ENCODE results near the gene EVA1B. TPM values are rescaled to one million over a fixed set of nuclear protein-coding genes. Genes with fewer than 3 reads are reported as not detected.

Gene EVA1B
- total RNA-seq, 4 donors from 2014 or later = 42.0 to 68.7 (median 53.7) TPM

DNA sequence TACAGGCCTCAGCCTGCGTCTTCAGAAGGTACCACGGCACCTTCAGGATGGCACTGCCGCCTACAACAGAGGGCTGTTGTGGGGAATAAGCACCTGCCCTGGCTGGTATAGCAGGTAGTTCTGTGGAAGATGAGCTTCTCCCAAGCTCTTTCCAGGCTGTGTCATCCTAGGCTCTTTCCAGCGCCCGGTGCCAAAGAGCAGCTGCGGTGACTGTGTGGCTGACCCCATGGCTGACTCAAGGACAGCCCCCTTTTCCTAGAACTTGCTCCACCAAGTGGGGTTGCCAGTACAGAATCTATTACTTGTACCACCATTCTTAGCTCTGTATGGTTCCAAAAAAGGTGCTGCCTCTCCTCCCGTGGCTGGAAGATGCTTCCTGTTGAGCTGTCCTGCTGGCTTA lies 21.9 kb upstream of the EVA1B start:
- Histone ChIP-seq H3K4me3 (no peak overlapping the region), H3K9me3 (no peaks in the 10 kb centered on the region), H3K27ac (no peak overlapping the region), H3K27me3 (no peaks in the 10 kb centered on the region), H3K4me1 (peaks cover 0 to 26% (median 9%) of the 10 kb centered on the region in 3 donors), H3K36me3 (peaks cover 0 to 98% of the 10 kb centered on the region in 2 donors)
- TF ChIP-seq, protein P1, sequence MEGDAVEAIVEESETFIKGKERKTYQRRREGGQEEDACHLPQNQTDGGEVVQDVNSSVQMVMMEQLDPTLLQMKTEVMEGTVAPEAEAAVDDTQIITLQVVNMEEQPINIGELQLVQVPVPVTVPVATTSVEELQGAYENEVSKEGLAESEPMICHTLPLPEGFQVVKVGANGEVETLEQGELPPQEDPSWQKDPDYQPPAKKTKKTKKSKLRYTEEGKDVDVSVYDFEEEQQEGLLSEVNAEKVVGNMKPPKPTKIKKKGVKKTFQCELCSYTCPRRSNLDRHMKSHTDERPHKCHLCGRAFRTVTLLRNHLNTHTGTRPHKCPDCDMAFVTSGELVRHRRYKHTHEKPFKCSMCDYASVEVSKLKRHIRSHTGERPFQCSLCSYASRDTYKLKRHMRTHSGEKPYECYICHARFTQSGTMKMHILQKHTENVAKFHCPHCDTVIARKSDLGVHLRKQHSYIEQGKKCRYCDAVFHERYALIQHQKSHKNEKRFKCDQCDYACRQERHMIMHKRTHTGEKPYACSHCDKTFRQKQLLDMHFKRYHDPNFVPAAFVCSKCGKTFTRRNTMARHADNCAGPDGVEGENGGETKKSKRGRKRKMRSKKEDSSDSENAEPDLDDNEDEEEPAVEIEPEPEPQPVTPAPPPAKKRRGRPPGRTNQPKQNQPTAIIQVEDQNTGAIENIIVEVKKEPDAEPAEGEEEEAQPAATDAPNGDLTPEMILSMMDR (IDR thresholded peaks at IDR 0.05) = no peak
- TF ChIP-seq EP300 (IDR thresholded peaks at IDR 0.05) (no peak), POLR2A (IDR thresholded peaks at IDR 0.05) (no peak), POLR2AphosphoS5 (IDR thresholded peaks at IDR 0.05) (no peak)
- no peak for ATAC-seq
- 90% methylated on average over 2 of the region's 7 CpGs; no CpG with 5 or more reads in 1 of the 2 donors for WGBS, 2 donors (ENCODE audit: low coverage in 1 of 2)

GRCh38 chr1:36344395-36344680 lies 20.9 kb upstream of the EVA1B start:
- Histone ChIP-seq H3K27ac (no peak overlapping the region), H3K4me1 (peaks cover 0 to 16% (median 6%) of the 10 kb centered on the region in 3 donors), H3K4me3 (no peak overlapping the region), H3K27me3 (no peaks in the 10 kb centered on the region), H3K9me3 (no peaks in the 10 kb centered on the region), H3K36me3 (peaks cover 0 to 99% of the 10 kb centered on the region in 2 donors)
- no CpG with 5 or more reads among the region's 8 CpGs for WGBS, 2 donors (ENCODE audit: low coverage in 1 of 2)
- ATAC-seq = no peak
- TF ChIP-seq EP300 (IDR thresholded peaks at IDR 0.05) = no peak
- TF ChIP-seq, protein P1 (IDR thresholded peaks at IDR 0.05) = no peak

DNA sequence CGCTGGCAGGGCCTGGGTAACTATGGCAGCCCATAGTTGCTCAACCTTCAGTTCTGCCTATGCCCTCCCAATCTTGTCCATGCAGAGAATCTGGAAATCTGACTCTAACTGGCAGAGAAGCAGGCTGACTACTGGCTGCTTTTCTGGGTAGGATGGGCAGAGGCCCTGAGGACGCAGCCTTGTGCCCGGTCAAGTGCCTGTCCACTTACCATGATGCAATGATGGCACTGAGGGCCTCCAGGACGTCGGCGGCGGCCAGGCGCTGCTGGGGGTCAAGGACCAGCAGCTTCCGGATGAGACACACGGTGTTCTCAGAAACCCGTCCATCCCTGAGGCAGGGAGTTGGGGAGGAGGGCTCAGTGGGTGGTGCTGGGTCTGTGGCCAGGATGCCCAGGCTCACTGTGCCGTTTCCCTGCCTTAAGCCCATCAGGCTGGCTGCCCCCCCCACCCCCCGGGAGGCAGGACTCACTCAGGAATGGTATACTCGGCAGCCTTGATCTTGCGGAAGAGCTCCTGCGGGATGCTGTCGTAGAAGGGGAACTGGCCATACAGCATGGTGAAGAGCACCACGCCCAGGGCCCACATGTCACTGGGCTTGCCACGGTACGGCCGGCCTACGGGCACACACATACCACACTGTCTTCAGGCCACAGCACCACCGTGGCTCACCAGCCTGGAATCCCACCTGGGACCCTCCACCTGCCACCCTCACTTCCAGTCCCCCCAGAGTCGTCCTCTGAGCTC lies 20.4 kb upstream of the EVA1B start:
- Histone ChIP-seq H3K27ac (peak overlapping the region in 3 of 4 donors; percentile 49 to 73 (median 70)), H3K27me3 (no peaks in the 10 kb centered on the region), H3K4me3 (no peak overlapping the region), H3K9me3 (no peaks in the 10 kb centered on the region), H3K4me1 (peaks cover 0 to 16% (median 6%) of the 10 kb centered on the region in 3 donors), H3K36me3 (peaks cover 0 to 96% of the 10 kb centered on the region in 2 donors)
- WGBS, 2 donors (ENCODE audit: low coverage in 1 of 2) = 100% methylated on average over 2 of the region's 24 CpGs; no CpG with 5 or more reads in 1 of the 2 donors
- TF ChIP-seq, protein P1 (IDR thresholded peaks at IDR 0.05) = no peak
- no peak for TF ChIP-seq POLR2A (IDR thresholded peaks at IDR 0.05)
- no peak for TF ChIP-seq POLR2AphosphoS5 (IDR thresholded peaks at IDR 0.05)
- ATAC-seq = no peak

- WGBS, 2 donors (ENCODE audit: low coverage in 1 of 2) = 0 to 20% methylated on average over 1 of the region's 10 CpGs
- TF ChIP-seq, protein P1 (IDR thresholded peaks at IDR 0.05) = peak in 3 of 4 experiments; percentile 66 to 84 (median 69)
- TF ChIP-seq POLR2AphosphoS5 (IDR thresholded peaks at IDR 0.05) (peak; percentile 36), POLR2A (IDR thresholded peaks at IDR 0.05) (no peak), EP300 (IDR thresholded peaks at IDR 0.05) (no peak)
- ATAC-seq = peak; percentile 73
Measured at GRCh38 chr1:36342426-36343185, 19.2 kb upstream of the EVA1B start.

More at GRCh38 chr1:36342426-36343185, 19.2 kb upstream of the EVA1B start:
- peaks cover 0 to 22% (median 6%) of the 10 kb centered on the region in 3 donors for H3K4me1 ChIP-seq
- no peaks in the 10 kb centered on the region for H3K27me3 ChIP-seq
- H3K27ac ChIP-seq = peak overlapping the region in 3 of 4 donors; percentile 49 to 73 (median 70)
- H3K9me3 ChIP-seq = no peaks in the 10 kb centered on the region
- H3K36me3 ChIP-seq = peaks cover 0 to 83% of the 10 kb centered on the region in 2 donors
- H3K4me3 ChIP-seq = no peak overlapping the region

Measured in gastroesophageal sphincter (tissue), 4 donors.